HG03439 (cell line): ENCODE data around the gene UBE2Q2.

Experiments used
- ATAC-seq: cut with Tn5 transposase; IDR thresholded peaks from one replicate; pipeline ENCODE4 v1.9.1; 2021; ENCODE audit warnings: mild to moderate bottlenecking, moderate library complexity; ENCODE audit not compliant: unreplicated experiment

The UBE2Q2 gene

GRCh38 chr15:75921732-75922703 lies 78.8 kb downstream of the UBE2Q2 start:
- no peak for ATAC-seq

- ATAC-seq = no peak
These were observed 80.5 kb downstream of the UBE2Q2 start for GRCh38 chr15:75923756-75924155.

GRCh38 chr15:75924576-75924975 lies 81.3 kb downstream of the UBE2Q2 start:
- ATAC-seq = no peak

GRCh38 chr15:75925440-75925839 lies 82.2 kb downstream of the UBE2Q2 start:
- ATAC-seq = no peak

GRCh38 chr15:75926931-75927330 lies 83.7 kb downstream of the UBE2Q2 start:
- ATAC-seq = no peak

GRCh38 chr15:75927601-75928000 lies 84.4 kb downstream of the UBE2Q2 start:
- ATAC-seq = no peak

- ATAC-seq = no peak
These were observed 85.7 kb downstream of the UBE2Q2 start for GRCh38 chr15:75928680-75929608.

GRCh38 chr15:75929799-75930565 lies 86.7 kb downstream of the UBE2Q2 start:
- ATAC-seq = no peak

GRCh38 chr15:75930866-75931265 lies 87.6 kb downstream of the UBE2Q2 start:
- ATAC-seq = no peak

- ATAC-seq = no peak
These were observed 99.2 kb downstream of the UBE2Q2 start for GRCh38 chr15:75942464-75942863.

GRCh38 chr15:75943246-75943645 lies 100.0 kb downstream of the UBE2Q2 start:
- ATAC-seq = no peak

GRCh38 chr15:75943713-75944215 lies 100.5 kb downstream of the UBE2Q2 start:
- no peak for ATAC-seq

- ATAC-seq = no peak
These were observed 102.7 kb downstream of the UBE2Q2 start for GRCh38 chr15:75945953-75946352.

- ATAC-seq = no peak
These were observed 103.8 kb downstream of the UBE2Q2 start for GRCh38 chr15:75947092-75947491.

GRCh38 chr15:75948761-75949296 lies 105.6 kb downstream of the UBE2Q2 start:
- no peak for ATAC-seq
